ENCODE measurements around the gene DLGAP5. TPM values are rescaled to one million over a fixed set of nuclear protein-coding genes. Genes with fewer than 3 reads are reported as not detected.

Gene DLGAP5
- total and polyA plus RNA-seq, 5 experiments from 2014 or later, result not detected

DNA sequence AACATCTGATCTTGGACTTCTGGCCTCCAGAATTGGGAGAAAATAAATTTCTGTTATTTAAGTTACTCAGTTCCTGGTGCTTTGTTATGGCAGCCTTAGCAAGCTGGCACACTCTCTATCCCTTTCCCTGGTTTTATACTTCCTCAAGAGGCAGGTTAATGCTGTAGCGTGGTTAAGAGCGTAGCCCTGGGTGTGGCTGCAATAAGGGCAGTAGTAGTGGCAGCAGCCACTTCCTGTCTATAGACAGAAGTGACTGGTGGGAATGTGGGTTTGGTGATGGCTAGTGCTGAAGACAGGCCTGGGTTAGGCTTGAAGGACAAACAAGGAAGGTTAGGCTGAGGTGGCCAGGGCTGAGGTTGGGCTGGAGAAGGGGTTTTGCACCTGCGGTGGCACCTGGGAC lies 66.0 kb downstream of the DLGAP5 start:
- POLR2A ChIA-PET, result no interaction called here
- no peak for ATAC-seq
- no peaks in the 10 kb centered on the region for H3K36me3 Mint-ChIP-seq
- H3K27me3 Mint-ChIP-seq, result peaks cover 7 to 28% (median 17%) of the 10 kb centered on the region in 5 donors
- H3K4me3 Mint-ChIP-seq, result peak overlapping the region in 1 of 10 donors; percentile 13
- DNase-seq, result peak in 1 of 10 donors; percentile 12
- peaks cover 10 to 37% (median 18%) of the 10 kb centered on the region in 4 donors for H3K4me1 Mint-ChIP-seq
- H3K27ac Mint-ChIP-seq, result peak overlapping the region in 2 of 10 donors; percentile 41 to 70
- H3K9me3 Mint-ChIP-seq, result no peaks in the 10 kb centered on the region

DNA sequence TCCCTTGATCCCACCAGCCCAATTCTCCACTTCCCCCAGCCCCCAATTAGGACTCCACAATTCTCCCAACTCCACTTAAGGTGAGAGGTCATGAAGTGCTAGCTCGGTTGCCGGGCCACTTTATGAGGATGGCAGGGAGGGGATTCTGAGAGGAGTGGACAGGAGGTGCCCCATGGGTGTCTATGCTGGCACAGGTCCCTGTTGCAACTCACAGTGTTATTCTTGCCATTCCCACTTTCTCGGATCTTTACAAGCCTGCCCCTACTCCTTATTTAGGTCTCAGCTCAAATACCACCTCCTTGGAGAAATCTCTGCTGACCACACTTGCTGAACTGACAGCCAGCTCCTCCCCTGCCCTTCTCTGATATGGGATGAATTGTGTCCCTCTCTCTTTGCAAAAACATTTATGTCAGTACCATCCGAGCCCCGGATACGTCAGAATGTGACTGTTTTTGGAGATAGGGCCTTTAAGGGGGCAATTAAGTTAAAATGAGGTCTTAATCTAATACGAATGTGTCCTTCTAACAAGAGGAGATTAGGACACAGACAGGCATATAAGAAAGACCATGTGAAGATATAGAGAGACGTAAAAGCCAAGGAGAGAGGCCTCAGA lies 66.5 kb downstream of the DLGAP5 start:
- no peak overlapping the region for H3K27ac Mint-ChIP-seq
- H3K4me3 Mint-ChIP-seq, result no peak overlapping the region
- ATAC-seq, result no peak
- no peak for DNase-seq
- POLR2A ChIA-PET, result no interaction called here
- peaks cover 7 to 33% (median 15%) of the 10 kb centered on the region in 4 donors for H3K4me1 Mint-ChIP-seq
- peaks cover 3 to 28% (median 13%) of the 10 kb centered on the region in 5 donors for H3K27me3 Mint-ChIP-seq
- no peaks in the 10 kb centered on the region for H3K9me3 Mint-ChIP-seq
- H3K36me3 Mint-ChIP-seq, result no peaks in the 10 kb centered on the region

DNA sequence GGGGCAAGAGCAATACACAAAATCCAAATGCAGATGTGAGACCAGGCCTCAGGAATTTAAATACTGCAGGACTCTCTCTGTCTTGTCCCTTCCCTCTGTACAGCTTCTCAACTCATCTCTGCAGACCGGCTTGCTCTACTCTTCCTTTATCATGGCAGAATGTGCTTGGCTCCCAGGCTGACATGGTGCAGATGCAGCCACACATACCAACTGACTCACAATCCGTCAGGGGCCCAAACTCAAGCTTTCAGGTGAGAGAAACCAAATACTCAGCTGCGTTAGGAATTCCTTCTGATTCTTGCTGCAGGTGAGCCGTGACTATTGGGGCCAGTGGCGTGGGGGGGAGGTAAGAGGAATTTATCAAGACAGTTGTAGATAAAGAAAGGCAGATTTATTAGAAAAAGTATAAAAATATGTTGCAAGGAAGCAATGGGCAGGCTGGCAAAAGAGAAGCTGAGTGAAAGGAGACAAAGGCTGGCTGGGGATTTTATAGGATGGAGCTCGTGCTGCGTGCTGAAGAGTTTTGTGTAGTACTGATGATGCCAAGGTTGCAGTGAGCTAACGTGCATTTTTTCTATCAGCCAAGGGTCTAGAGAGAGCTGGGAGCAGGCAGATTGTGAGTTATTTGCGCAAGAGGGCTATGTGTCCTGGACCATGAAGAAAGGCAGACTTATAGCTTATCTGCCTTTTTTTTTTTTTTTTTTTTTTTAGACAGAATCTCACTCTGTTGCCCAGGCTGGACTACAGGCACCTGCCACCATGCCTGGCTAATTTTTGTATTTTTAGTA lies 67.3 kb downstream of the DLGAP5 start:
- no peak for DNase-seq
- Mint-ChIP-seq H3K4me1 (peaks cover 6 to 31% (median 13%) of the 10 kb centered on the region in 4 donors), H3K27ac (no peak overlapping the region), H3K27me3 (peaks cover 2 to 28% (median 12%) of the 10 kb centered on the region in 5 donors), H3K36me3 (no peaks in the 10 kb centered on the region), H3K4me3 (no peak overlapping the region), H3K9me3 (no peaks in the 10 kb centered on the region)
- POLR2A ChIA-PET, result no interaction called here
- no peak for ATAC-seq

DNA sequence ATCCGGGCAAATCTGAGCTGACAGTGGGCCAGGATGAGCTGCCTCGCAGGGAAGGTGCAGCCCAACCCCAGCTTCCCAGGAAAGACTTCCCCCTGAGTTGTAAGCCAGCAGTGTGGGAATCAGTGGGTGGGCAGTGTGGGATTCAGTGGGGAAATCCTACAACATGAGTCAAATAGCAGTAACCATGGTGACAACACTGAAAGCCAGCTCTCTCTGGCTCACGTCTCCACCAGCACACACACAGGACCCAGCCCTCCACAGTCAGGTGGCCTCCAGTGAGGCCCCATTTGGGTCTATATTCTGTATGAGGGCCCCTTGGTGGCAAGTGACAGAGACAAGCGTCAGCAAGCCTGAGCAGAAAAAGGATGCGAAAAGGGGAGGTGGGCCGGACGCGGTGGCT lies 68.3 kb downstream of the DLGAP5 start:
- Mint-ChIP-seq H3K36me3 (no peaks in the 10 kb centered on the region), H3K4me1 (peaks cover 6 to 31% (median 9%) of the 10 kb centered on the region in 4 donors), H3K27me3 (peaks cover 0 to 20% (median 11%) of the 10 kb centered on the region in 5 donors), H3K9me3 (no peaks in the 10 kb centered on the region), H3K4me3 (no peak overlapping the region), H3K27ac (peak overlapping the region in 2 of 10 donors; percentile 61 to 74)
- ATAC-seq, result no peak
- POLR2A ChIA-PET, result no interaction called here
- DNase-seq, result no peak

GRCh38 chr14:55122440-55122986 lies 68.9 kb downstream of the DLGAP5 start:
- peaks cover 2 to 18% (median 6%) of the 10 kb centered on the region in 5 donors for H3K27me3 Mint-ChIP-seq
- peak overlapping the region in 1 of 10 donors; percentile 61 for H3K27ac Mint-ChIP-seq
- POLR2A ChIA-PET, result no interaction called here
- DNase-seq, result no peak
- H3K9me3 Mint-ChIP-seq, result no peaks in the 10 kb centered on the region
- H3K4me1 Mint-ChIP-seq, result peaks cover 6 to 35% (median 12%) of the 10 kb centered on the region in 4 donors
- no peak overlapping the region for H3K4me3 Mint-ChIP-seq
- ATAC-seq, result no peak
- H3K36me3 Mint-ChIP-seq, result no peaks in the 10 kb centered on the region

- Mint-ChIP-seq H3K27ac (no peak overlapping the region), H3K9me3 (no peaks in the 10 kb centered on the region), H3K4me3 (no peak overlapping the region), H3K4me1 (peaks cover 6 to 31% (median 11%) of the 10 kb centered on the region in 4 donors), H3K27me3 (peaks cover under 1 to 14% (median 3%) of the 10 kb centered on the region in 5 donors), H3K36me3 (no peaks in the 10 kb centered on the region)
- POLR2A ChIA-PET, result no interaction called here
- ATAC-seq, result no peak
- DNase-seq, result no peak
Observed at GRCh38 chr14:55121628-55122439, 69.6 kb downstream of the DLGAP5 start.

DNA sequence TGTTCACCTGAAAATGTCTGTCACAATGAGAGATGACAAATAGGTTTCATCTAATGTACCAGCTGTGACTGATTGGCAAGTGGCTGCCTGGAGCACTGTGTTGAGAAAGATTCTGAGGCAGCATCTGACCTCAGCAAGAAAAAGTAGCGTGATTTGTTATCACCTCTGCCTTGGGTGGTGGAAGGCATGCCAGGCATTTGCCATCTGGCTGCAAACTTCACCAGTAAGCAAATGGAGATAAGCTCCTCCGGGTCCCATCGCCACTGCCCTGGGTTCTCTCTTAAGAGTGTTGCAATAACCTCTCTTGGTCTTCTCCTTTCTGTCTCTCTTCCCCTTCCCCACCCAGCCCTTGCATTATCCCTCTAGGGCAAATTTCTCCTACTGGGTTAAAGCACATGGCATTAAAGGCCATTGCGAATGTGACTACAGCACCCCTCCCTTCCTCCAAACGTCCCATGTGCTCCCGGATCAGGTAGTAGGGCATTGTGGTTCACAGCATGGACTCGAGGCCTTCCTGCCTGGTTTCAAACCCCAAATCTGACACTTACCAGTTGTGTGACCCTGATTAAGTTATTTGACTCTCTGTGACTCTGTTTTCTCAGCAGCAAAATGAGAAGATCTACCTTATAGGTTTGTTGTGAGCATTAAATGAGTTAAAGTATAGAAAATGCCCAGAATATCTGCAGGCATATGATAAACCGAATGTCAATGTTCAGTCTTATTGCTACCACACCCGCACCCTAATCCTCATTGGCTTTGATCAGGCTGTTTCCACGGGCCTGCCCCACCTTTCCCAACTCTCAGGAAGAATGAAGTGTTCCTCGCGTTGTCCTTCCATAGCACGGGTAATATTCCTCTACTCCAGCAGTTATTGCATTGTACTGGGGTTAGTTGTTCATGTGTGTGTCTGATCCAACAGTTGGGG lies 70.6 kb downstream of the DLGAP5 start:
- no peaks in the 10 kb centered on the region for H3K36me3 Mint-ChIP-seq
- ATAC-seq (no peak), DNase-seq (no peak)
- H3K27ac Mint-ChIP-seq, result no peak overlapping the region
- POLR2A ChIA-PET, result no interaction called here
- H3K27me3 Mint-ChIP-seq, result peaks cover 0 to 13% (median 2%) of the 10 kb centered on the region in 5 donors
- H3K4me3 Mint-ChIP-seq, result no peak overlapping the region
- no peaks in the 10 kb centered on the region for H3K9me3 Mint-ChIP-seq
- H3K4me1 Mint-ChIP-seq, result peaks cover 6 to 23% (median 10%) of the 10 kb centered on the region in 4 donors

DNA sequence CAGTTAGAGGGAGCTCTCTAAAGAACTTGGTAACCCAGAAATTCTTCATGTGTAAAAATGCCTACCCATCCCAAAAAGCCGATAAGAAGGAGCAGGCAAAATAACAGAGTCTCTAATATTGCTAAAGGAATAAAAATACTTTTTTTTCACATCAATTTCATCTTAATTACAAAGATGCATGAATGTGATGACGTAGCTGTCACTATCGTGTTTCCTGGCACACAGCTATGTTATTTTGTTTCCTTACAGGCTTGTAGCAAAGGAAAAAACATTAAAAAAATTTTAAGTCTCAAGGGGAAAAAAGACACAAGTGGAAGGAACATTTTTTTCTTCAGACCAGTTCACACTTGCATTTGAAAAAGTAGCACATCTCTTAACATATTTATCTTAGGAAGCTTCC lies 72.6 kb downstream of the DLGAP5 start:
- H3K27me3 Mint-ChIP-seq, result peaks cover 0 to 8% (median 2%) of the 10 kb centered on the region in 5 donors
- H3K9me3 Mint-ChIP-seq, result no peaks in the 10 kb centered on the region
- H3K36me3 Mint-ChIP-seq, result no peaks in the 10 kb centered on the region
- POLR2A ChIA-PET, result interaction anchor here (0.9 kb wide), 1 partner anchor 16 kb away, joined by 3 read pairs; no protein-coding TSS in a partner anchor
- H3K4me3 Mint-ChIP-seq, result no peak overlapping the region
- H3K27ac Mint-ChIP-seq, result peak overlapping the region in 1 of 10 donors; percentile 85
- peaks cover 0 to 13% (median 5%) of the 10 kb centered on the region in 4 donors for H3K4me1 Mint-ChIP-seq
- no peak for ATAC-seq
- no peak for DNase-seq

DNA sequence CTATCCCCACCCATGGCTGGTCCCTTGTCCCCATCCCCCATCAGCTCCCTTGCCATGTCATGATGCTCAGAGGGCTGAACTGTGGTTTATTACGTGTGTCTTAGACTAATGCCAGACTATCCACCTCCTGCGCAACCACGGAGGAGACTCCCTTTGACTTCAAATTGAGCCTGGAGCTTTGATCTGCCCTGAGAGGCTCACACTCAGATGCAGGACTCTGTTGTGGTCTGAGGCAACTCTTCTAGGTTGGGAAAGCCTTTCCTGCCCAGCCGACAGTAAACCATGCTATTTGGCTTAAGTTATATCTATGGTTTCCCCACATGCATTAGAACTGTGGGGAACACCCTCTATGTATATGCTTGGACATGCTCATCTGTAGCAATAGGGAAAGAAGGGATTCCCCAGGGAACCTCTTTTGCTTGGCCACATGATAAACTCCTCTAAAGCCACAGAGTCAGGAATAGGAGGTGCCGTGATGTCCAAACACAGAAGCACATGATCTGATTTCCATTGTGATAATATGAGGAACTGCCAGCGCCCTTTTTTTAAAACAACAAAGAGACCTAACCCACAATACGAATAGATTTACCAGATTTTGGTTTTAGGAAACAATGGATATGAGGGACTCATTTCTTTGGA lies 73.5 kb downstream of the DLGAP5 start:
- Mint-ChIP-seq H3K4me1 (peaks cover 0 to 13% (median 5%) of the 10 kb centered on the region in 4 donors), H3K27ac (peak overlapping the region in 1 of 10 donors; percentile 3), H3K27me3 (peaks cover 0 to 11% (median 2%) of the 10 kb centered on the region in 5 donors), H3K4me3 (no peak overlapping the region), H3K36me3 (no peaks in the 10 kb centered on the region), H3K9me3 (no peaks in the 10 kb centered on the region)
- DNase-seq, result no peak
- POLR2A ChIA-PET, result no interaction called here
- ATAC-seq, result no peak

DNA sequence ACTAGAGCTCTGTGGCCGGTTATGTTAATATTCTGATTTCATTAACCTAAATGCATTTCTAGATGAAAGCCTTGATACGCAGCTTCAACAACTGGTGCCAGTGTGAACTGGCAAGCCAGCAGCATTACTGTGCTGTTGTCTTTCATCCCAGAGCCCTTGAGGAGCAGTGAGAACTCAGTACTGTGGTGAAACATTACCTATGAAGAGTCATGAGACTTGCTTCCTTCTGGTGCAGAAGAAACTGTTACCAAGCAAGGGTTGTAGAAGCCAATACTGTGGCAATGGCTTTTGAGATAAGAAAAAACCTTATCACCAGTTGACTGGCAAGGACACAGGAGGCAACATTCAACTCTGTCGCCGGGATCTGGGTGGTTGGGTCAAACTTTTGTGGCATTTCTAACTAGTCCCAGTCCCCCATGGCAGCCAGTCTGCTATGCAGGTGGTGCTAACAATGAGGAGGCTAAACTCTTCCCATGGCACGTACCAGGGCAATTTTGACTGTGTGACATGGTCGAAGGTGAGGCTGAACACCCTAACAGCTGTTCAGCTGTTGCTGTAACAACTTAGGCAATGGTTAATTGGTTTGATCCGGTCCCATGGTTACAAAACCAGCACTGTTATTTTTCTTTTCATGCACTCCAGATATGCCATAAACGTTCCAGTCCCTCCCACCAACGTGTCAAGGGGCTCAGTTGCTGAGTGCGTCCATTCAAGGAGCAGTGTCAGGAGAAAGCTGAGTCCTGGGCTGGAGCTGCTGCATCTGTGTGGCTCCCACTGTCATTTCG lies 74.9 kb downstream of the DLGAP5 start:
- no peaks in the 10 kb centered on the region for H3K36me3 Mint-ChIP-seq
- H3K27me3 Mint-ChIP-seq, result peaks cover 0 to 6% (median 2%) of the 10 kb centered on the region in 5 donors
- POLR2A ChIA-PET, result no interaction called here
- no peaks in the 10 kb centered on the region for H3K9me3 Mint-ChIP-seq
- ATAC-seq (no peak), DNase-seq (no peak)
- H3K27ac Mint-ChIP-seq, result no peak overlapping the region
- no peak overlapping the region for H3K4me3 Mint-ChIP-seq
- peaks cover 0 to 9% (median 4%) of the 10 kb centered on the region in 4 donors for H3K4me1 Mint-ChIP-seq

DNA sequence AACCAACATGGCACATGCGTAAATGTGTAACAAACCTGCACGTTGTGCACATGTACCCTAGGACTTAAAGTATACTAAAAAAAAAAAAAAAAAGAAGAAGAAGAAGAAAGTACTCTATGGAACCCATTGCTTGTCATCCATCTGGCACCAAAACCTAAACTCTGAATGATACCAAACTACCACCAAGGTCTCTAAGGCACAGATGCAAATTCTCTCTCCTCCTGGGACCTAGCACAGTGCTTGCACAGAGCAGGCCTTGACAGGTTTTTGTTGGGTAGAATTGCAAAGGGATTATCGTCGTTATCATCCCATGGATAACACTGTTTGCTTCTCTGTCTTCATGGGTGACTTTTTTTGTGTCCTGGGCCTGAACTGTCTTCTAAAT lies 75.5 kb downstream of the DLGAP5 start:
- no peak for DNase-seq
- peaks cover 0 to 6% (median 2%) of the 10 kb centered on the region in 5 donors for H3K27me3 Mint-ChIP-seq
- no peak for ATAC-seq
- POLR2A ChIA-PET, result no interaction called here
- no peaks in the 10 kb centered on the region for H3K36me3 Mint-ChIP-seq
- H3K4me3 Mint-ChIP-seq, result no peak overlapping the region
- H3K4me1 Mint-ChIP-seq, result peaks cover 0 to 6% (median 3%) of the 10 kb centered on the region in 4 donors
- no peaks in the 10 kb centered on the region for H3K9me3 Mint-ChIP-seq
- no peak overlapping the region for H3K27ac Mint-ChIP-seq

All from naive thymus-derived CD8-positive, alpha-beta T cell (primary cell).